IPS DF 4.7 (cell line): ENCODE results near the gene TREX2.

Experiments
- DNase-seq: peaks from one replicate; pipeline ENCODE4 v3.0.0-alpha.2; 2013; ENCODE audit warnings: low spot score; ENCODE audit errors: extremely low read depth

Gene TREX2, protein sequence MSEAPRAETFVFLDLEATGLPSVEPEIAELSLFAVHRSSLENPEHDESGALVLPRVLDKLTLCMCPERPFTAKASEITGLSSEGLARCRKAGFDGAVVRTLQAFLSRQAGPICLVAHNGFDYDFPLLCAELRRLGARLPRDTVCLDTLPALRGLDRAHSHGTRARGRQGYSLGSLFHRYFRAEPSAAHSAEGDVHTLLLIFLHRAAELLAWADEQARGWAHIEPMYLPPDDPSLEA

DNA sequence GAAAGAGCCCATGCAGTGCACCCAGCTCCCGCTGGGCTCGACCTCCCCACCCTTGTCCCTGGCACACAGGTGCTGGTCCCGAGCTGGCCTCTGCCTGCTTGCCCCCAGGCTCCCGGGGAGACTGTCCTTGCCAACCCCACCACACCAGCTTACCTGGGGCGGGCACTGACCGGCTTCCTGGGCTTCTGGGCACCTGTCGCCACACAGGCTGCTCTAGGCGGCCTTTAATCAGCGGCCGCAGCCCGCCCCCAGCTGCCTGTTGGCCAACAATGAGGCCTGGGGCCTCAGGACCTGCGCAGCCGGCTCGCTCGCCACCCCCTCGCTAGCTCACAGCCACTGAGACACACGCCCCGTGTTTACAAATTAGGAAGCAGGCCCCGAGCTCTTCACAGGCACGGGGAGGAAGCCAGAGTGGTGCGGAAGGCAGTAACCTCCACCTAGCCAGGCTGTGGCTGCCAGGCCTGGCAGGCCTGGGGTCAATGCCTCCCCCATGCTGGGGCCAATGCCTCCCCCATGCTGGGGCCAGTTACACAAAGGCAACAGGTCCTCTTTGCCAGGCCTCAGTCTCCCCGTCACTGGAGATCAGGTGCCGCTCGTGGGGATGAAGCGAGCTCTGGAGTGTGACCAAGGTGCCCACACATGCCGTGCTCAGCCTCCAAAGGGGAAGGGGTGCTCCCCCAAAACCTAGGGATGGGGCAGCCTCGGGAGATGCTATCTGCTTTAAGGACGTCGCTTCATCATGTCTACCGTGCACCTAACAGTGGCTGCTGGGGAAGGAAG lies at the start of gene TREX2:
Gene TREX2 (minus strand): TSS at position 201 of the 780 bp plus-strand sequence. CDS start 626 bp downstream, outside the sequence.
- DNase-seq: no peak

DNA sequence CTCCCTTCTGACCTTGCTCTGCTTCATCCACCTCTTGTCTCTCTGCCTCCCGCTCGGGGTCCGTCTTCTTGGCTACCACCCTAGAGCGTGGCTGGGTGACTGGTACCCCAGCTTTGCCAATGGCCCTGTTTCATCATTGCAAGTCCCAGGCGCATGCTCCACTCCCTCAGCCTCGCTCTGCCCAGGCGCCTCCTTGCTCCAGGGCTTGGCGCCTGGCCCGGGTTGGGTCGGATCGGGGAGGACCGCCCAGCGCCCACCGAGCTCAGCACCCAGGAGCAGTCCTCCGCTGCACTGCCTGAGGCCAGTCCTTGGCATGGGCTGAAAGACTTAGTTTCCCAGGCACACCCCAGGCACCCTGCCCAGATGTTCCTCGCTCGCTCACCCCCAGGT lies 49.5 kb upstream of the TREX2 start:
- DNase-seq: no peak

- no peak for DNase-seq
Measured at GRCh38 chrX:153494541-153495361, 48.9 kb upstream of the TREX2 start, which contains the start of gene BGN. TSS of gene BGN (plus strand) at chrX:153494980. CDS start at chrX:153504632, 9,652 bp downstream.

DNA sequence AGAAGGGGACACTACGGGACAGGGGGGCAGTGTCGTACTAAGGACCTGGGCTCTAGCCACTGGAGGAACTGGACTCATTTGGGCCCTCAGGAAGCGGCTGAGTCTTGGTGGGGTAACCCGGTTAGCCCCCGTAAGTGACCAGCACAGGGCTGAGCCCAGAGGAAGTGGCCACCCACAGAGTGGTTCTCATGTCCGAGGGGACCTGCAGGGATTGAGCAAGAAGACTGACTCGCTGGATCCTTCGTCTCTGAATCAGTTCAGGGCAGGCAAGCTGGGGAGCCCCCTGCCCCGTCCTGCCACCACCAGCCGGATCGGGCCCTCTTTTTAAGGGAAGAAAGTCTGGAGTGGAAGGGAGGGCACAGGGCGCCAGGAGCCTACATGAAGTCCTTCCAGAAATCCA lies 48.2 kb upstream of the TREX2 start:
- DNase-seq: no peak

DNA sequence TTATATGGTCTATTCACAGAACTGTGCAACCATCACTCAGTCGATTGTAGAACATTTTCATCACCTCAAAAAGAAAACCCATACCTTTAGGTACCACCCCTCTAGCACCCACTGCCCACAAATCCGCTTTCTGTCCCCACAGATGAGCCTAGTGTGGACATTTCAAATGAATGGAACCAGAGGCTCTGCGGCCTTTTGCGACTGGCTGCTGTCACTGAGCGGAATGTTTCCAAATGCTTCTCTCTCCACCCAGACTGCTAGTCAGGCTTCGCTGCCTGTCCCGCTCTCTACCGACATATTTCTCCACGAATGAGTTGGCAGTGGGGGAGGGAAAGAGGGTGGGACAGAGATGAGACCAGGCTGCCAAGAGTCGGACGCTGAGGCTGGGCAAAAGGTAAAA lies 47.2 kb upstream of the TREX2 start:
- DNase-seq: no peak

GRCh38 chrX:153492543-153492942 lies 46.7 kb upstream of the TREX2 start:
- no peak for DNase-seq

- DNase-seq: no peak
Measured at GRCh38 chrX:153491918-153492317, 46.1 kb upstream of the TREX2 start.

- DNase-seq: no peak
Measured at GRCh38 chrX:153491351-153491914, 45.6 kb upstream of the TREX2 start.

GRCh38 chrX:153490217-153490930 lies 44.5 kb upstream of the TREX2 start:
- no peak for DNase-seq

DNA sequence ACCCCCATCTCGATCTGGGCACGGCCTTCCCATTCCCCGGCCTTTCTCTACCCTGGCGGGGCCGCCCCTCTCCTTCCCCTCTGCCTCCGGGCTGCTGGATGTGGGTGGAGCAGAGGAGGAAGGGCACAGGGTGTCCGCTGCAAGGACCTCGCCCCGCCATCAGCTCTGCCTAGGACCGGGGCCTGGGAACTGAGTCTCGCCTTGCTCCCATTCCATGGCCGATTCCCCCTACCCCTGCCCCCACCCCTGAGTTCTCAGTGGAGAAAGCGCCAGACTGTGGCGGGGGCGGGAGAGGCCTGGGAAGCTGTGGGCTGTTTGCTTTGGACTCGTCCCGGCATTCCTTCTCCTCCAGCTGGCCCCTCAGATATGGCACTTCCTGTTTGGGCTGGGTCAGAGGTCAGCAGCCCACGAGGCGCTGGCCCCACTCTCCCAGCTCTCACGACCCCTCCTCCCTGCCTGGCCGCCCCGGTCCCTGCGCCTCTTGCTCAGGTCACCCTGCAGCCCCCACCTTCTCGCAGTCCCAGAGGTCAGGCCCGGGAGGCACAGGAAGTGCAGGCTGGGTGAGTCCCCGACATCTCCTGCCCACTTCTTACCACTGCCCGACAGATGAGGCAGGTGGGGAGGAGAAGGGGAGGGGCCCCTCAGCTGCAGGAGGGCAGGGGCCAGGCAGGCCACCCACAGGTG lies 42.5 kb upstream of the TREX2 start:
- no peak for DNase-seq

DNA sequence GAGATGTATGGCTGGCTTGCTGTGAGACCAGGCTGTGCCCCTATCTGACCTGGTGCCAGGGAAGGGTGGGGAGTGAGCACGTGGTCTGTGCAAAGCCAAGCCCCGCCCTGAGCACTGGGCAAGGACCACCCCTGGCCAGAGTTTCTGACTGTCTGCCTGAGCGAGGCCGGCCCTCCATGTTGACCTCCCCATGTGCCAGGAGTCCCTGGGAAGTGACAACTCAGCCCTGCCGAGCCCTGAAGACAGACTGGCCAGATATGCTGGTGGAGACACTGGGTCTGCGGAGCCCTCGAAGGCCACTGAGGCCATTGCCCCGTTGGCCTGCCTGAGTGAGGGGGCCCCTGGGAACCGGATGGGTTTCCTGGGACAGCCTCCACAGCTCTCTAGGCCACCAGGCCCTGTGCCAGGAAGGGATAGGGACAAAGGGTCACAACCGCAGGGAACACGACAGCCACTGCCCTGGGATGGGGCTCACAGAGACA lies 41.8 kb upstream of the TREX2 start:
- DNase-seq: no peak

DNA sequence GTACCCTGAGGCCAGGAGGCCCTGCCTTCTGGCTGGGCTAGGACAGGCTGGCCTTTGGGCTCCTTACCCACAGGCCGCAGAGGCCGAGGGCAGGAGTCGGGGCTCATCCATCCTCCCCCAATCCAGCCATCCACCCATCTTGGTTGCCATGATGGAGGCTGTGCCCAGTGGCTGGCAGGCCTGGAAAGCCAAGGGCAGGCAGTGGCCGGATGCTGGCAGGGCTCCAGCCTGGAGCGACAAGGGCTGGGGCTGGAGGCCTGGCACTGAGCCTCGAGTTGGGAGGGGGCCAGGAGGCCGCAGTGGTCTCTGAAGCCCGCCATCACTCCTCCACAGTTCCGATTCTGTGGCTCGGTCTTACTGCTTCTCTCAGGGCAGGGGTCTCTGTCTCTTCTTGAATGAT lies 40.3 kb upstream of the TREX2 start:
- no peak for DNase-seq

GRCh38 chrX:153485396-153486080 lies 39.7 kb upstream of the TREX2 start:
- no peak for DNase-seq

DNA sequence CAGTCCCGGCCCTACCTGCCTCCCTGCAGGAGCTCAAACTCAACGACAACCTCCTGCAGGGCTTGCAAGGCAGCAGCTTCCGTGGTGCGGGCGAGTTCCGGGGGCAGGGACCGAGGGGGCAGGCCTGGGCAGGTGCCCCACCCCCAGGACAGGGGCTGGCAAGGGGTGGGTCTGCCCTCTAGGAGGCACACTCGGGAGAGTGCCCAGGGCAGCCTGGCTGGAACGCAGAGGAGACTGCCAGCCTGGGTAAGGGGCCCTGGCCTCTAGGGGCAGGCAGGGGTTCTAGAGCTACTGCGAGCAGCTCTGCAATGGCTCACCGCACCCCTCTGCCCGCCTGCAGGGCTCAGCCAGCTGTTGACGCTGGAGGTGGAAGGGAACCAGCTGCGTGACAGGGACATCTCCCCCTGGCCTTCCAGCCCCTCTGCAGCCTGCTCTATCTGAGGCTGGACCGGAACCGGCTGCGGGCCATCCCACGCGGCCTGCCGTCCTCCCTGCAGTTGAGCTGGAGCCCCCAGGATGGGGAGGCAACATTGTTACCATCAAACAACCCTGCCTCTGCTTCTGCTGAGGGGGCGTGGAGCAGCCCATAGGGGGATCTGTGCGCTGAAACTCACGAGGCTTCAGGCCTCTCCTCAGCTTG lies 36.6 kb upstream of the TREX2 start:
- no peak for DNase-seq

- DNase-seq: no peak
Measured at GRCh38 chrX:153481043-153481442, 35.2 kb upstream of the TREX2 start.

- no peak for DNase-seq
Measured at GRCh38 chrX:153478746-153479145, 32.9 kb upstream of the TREX2 start.

DNA sequence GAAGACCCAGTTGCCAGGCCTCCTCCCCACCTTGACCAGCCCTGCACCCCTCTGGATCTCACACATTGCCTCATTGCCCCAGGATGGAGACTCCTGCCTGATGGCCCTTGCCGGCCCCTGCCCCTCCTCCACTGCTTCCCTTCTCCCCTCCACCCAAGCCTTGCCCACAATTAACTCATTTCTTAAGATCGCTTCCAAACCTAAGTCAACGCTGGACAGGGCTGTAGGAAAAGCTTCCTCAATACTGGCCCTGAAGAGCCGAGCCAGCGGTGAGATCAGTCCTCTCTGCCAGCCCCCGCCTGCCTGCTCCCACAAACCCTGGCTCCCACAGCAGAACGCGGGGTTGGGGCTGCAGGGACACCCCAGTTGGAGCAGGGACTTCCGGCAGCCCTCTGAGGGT lies 32.0 kb upstream of the TREX2 start:
- DNase-seq: no peak

DNA sequence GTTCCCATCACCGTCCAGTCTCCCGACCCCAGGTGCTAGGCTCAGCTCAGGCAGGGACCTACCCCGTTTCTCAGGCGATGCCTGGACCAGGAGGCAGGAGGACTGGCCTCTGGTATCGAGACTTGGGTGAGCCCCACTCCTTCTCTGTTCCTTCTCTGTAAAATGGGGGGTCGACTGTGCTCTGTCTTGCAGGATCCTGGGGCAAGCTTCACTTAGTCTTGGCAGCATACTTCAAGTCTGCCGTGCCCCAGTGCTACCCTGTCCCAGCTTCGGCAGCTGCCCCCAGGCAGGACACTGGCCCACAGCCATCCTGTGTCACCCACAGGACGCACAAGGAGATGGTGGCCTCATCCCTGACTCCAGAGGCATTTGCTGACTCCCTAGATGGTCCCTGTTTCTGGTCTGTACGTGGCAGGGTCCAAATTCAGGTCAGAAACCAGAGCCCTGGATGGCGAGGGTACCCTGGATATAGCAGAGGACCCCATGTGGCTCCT lies 31.6 kb upstream of the TREX2 start:
- no peak for DNase-seq
